CD4-positive, CD25-positive, alpha-beta regulatory T cell (primary cell): ENCODE data around the gene HNRNPCL1. TPM values are rescaled to one million over a fixed set of nuclear protein-coding genes. Genes with fewer than 3 reads are reported as not detected.
"Not testable (repeated sequence)": the region's sequence is repeated elsewhere in the genome, so short reads cannot be mapped to it uniquely, and the experiment has no call there.

Experiments
- ATAC-seq, 2 donors: fragments of 150-1000 bp; cut with Tn5 transposase; one replicate each; pipeline ENCODE4 v1.10.0; 2021; ENCODE audit warnings: low read depth in 2 of 2, moderate number of reproducible peaks in 2 of 2, moderate library complexity in 1 of 2
- DNase-seq, 3 donors: peaks; one replicate each; pipeline versions ENCODE4 v3.0.0 to v3.0.0-alpha.2; 2012 to 2022; ENCODE audit warnings: mixed read lengths in 1 of 3
- H3K27ac ChIP-seq: one replicate; pipeline ENCODE4 v1.7.0; 2013; ENCODE audit warnings: mild to moderate bottlenecking, low read length; ENCODE audit not compliant: insufficient read depth, poor library complexity, severe bottlenecking
- H3K27me3 ChIP-seq: one replicate; pipeline ENCODE4 v1.7.0; 2013; ENCODE audit warnings: low read length; ENCODE audit not compliant: control insufficient read depth, insufficient read depth
- H3K36me3 ChIP-seq: one replicate; pipeline ENCODE4 v1.7.0; 2013; ENCODE audit warnings: mild to moderate bottlenecking, low read length, moderate library complexity; ENCODE audit not compliant: control insufficient read depth, insufficient read depth
- H3K4me1 ChIP-seq: 2 replicates; pipeline ENCODE4 v1.7.0; 2013; ENCODE audit warnings: mild to moderate bottlenecking, low read length; ENCODE audit not compliant: insufficient read depth, control insufficient read depth, poor library complexity, severe bottlenecking
- H3K4me3 ChIP-seq: one replicate; pipeline ENCODE4 v1.7.0; 2013; ENCODE audit warnings: low read depth, mild to moderate bottlenecking, low read length, moderate library complexity
- H3K9me3 ChIP-seq, 2 experiments: 1 replicate in 1 of 2; 2 replicates in 1 of 2; pipeline ENCODE4 v1.7.0; 2013; ENCODE audit warnings: low read length in 2 of 2, mild to moderate bottlenecking in 1 of 2, moderate library complexity in 1 of 2; ENCODE audit not compliant: control insufficient read depth in 2 of 2
- H3K27ac Mint-ChIP-seq, 3 donors: one replicate each; pipeline ENCODE4 v1.8.0; 2020 to 2022; ENCODE audit warnings: mild to moderate bottlenecking in 3 of 3, mixed read lengths in 3 of 3, moderate library complexity in 2 of 3
- H3K27me3 Mint-ChIP-seq: one replicate; pipeline ENCODE4 v1.8.0; 2022; ENCODE audit warnings: mild to moderate bottlenecking, mixed read lengths
- H3K36me3 Mint-ChIP-seq: one replicate; pipeline ENCODE4 v1.8.0; 2020; ENCODE audit warnings: mixed read lengths
- H3K4me1 Mint-ChIP-seq, 4 donors: one replicate each; pipeline ENCODE4 v1.8.0; 2020 to 2022; ENCODE audit warnings: mixed read lengths in 4 of 4, mild to moderate bottlenecking in 1 of 4
- H3K4me3 Mint-ChIP-seq, 4 donors: one replicate each; pipeline ENCODE4 v1.8.0; 2020 to 2022; ENCODE audit warnings: mild to moderate bottlenecking in 4 of 4, mixed read lengths in 4 of 4, moderate library complexity in 3 of 4
- H3K9me3 Mint-ChIP-seq, 7 donors: one replicate each; pipeline ENCODE4 v1.8.0; 2020 to 2022; ENCODE audit warnings: mixed read lengths in 7 of 7, mild to moderate bottlenecking in 3 of 7, moderate library complexity in 2 of 7
- polyA plus RNA-seq, 4 donors: library from polyadenylated mRNA; unstranded; fragments of 300-500 nt; fragmentation: Illumina TruSeq; gene quantifications; one replicate each; pipeline ENCODE4 v1.2.3, GENCODE V29; 2021
- total RNA-seq: library from RNA; stranded (reverse); gene quantifications from one replicate; pipeline ENCODE4 v1.2.3, GENCODE V29; 2022

Gene HNRNPCL1
- total and polyA plus RNA-seq, 5 donors from 2014 or later = 0.17 TPM; not detected in 4

DNA sequence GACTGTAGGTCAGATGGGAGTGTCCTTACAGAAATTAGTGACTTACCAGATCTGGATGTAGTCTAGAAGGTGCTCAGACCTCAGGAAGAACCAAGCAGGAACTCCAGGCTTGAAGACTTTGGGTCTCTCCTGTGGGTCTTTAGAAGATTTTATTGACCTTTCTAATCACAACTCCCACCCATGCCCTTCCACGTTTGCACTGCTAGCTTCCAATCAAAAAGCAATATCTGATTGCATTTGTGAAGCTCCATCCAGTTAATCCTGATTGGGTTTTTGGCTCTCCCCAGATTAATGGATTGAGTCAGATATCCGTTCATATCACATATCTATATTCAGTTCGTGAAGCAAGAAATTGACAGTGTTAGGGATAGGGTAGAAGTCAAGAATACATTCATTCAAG is 17.2 kb downstream of the HNRNPCL1 start, which contains the start of gene PRAMEF11:
TSS of gene PRAMEF11 (minus strand) at position 101 of the 400 bp plus-strand sequence. CDS start 2,621 bp downstream, outside the sequence.
- not testable (repeated sequence) for ATAC-seq, H3K4me3 Mint-ChIP-seq, H3K9me3 ChIP-seq, DNase-seq, H3K4me3 ChIP-seq, H3K4me1 Mint-ChIP-seq, H3K27ac Mint-ChIP-seq, H3K4me1 ChIP-seq, H3K36me3 ChIP-seq, H3K27me3 ChIP-seq, H3K27ac ChIP-seq, H3K27me3 Mint-ChIP-seq, H3K9me3 Mint-ChIP-seq, H3K36me3 Mint-ChIP-seq

- H3K36me3 ChIP-seq, H3K4me1 ChIP-seq, H3K36me3 Mint-ChIP-seq, H3K27me3 ChIP-seq, H3K27ac Mint-ChIP-seq, H3K4me1 Mint-ChIP-seq, H3K9me3 Mint-ChIP-seq, H3K27ac ChIP-seq, H3K9me3 ChIP-seq, ATAC-seq, H3K4me3 ChIP-seq, DNase-seq, H3K4me3 Mint-ChIP-seq: not testable (repeated sequence)
- peaks cover 10% of the 10 kb centered on the region for H3K27me3 Mint-ChIP-seq
Observed at GRCh38 chr1:12819061-12819460, 29.5 kb downstream of the HNRNPCL1 start.

- no peak overlapping the region for H3K27ac Mint-ChIP-seq
- Histone ChIP-seq H3K27ac (no peak overlapping the region), H3K4me3 (no peak overlapping the region), H3K27me3 (no peaks in the 10 kb centered on the region), H3K36me3 (no peaks in the 10 kb centered on the region), H3K4me1 (no peaks in the 10 kb centered on the region), H3K9me3 (no peaks in the 10 kb centered on the region)
- peaks cover 5% of the 10 kb centered on the region for H3K27me3 Mint-ChIP-seq
- no peaks in the 10 kb centered on the region for H3K36me3 Mint-ChIP-seq
- no peaks in the 10 kb centered on the region for H3K4me1 Mint-ChIP-seq
- ATAC-seq (no peak), DNase-seq (no peak)
- H3K4me3 Mint-ChIP-seq = no peak overlapping the region
- H3K9me3 Mint-ChIP-seq = peaks cover 0 to 5% (median 2%) of the 10 kb centered on the region in 7 donors
Observed at GRCh38 chr1:12811409-12811784, 37.1 kb downstream of the HNRNPCL1 start.

GRCh38 chr1:12810691-12811408 is 37.7 kb downstream of the HNRNPCL1 start:
- no peaks in the 10 kb centered on the region for H3K27me3 ChIP-seq
- H3K27ac ChIP-seq = no peak overlapping the region
- peaks cover 0 to 2% of the 10 kb centered on the region in 2 experiments for H3K9me3 ChIP-seq
- no peaks in the 10 kb centered on the region for H3K36me3 ChIP-seq
- Mint-ChIP-seq H3K36me3 (no peaks in the 10 kb centered on the region), H3K27ac (no peak overlapping the region), H3K9me3 (peaks cover 0 to 10% (median 2%) of the 10 kb centered on the region in 7 donors), H3K4me3 (no peak overlapping the region), H3K4me1 (no peaks in the 10 kb centered on the region), H3K27me3 (peaks cover 5% of the 10 kb centered on the region)
- no peak overlapping the region for H3K4me3 ChIP-seq
- no peaks in the 10 kb centered on the region for H3K4me1 ChIP-seq
- ATAC-seq = no peak
- no peak for DNase-seq

DNA sequence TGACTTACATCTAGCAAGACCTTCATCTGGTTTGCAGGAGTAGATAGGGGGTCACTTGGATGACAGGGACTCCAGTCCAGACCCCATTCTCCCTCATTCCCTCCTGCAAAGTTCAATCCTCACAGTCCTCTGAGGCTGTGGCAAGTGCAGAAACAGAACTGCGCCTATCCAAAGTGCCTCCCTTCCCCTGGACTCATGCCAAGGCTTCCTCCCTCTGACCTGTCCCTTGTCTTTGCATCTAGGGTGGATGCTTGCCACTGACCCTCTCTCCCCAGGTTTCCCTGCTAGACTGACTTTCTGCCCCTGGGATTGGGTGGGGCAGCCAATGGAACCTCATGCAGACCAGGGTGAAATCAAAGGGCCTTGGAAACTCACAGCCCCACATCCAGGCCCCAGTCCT is 38.6 kb downstream of the HNRNPCL1 start:
- no peaks in the 10 kb centered on the region for H3K36me3 ChIP-seq
- no peaks in the 10 kb centered on the region for H3K27me3 ChIP-seq
- H3K4me3 ChIP-seq = no peak overlapping the region
- no peak overlapping the region for H3K4me3 Mint-ChIP-seq
- H3K27me3 Mint-ChIP-seq = peaks cover 5% of the 10 kb centered on the region
- H3K4me1 Mint-ChIP-seq = no peaks in the 10 kb centered on the region
- H3K27ac ChIP-seq = no peak overlapping the region
- H3K9me3 ChIP-seq = peaks cover 0 to 5% of the 10 kb centered on the region in 2 experiments
- no peaks in the 10 kb centered on the region for H3K4me1 ChIP-seq
- no peak overlapping the region for H3K27ac Mint-ChIP-seq
- DNase-seq = no peak
- peaks cover 0 to 10% (median 5%) of the 10 kb centered on the region in 7 donors for H3K9me3 Mint-ChIP-seq
- ATAC-seq = no peak
- H3K36me3 Mint-ChIP-seq = no peaks in the 10 kb centered on the region

GRCh38 chr1:12799730-12800129 is 48.8 kb downstream of the HNRNPCL1 start:
- no peaks in the 10 kb centered on the region for H3K4me1 ChIP-seq
- no peak for ATAC-seq
- no peaks in the 10 kb centered on the region for H3K9me3 ChIP-seq
- H3K27ac Mint-ChIP-seq = no peak overlapping the region
- H3K4me3 ChIP-seq = no peak overlapping the region
- peaks cover 17% of the 10 kb centered on the region for H3K27me3 Mint-ChIP-seq
- H3K4me1 Mint-ChIP-seq = no peaks in the 10 kb centered on the region
- H3K27me3 ChIP-seq = no peaks in the 10 kb centered on the region
- no peak for DNase-seq
- no peak overlapping the region for H3K27ac ChIP-seq
- peaks cover 0 to 6% (median 3%) of the 10 kb centered on the region in 7 donors for H3K9me3 Mint-ChIP-seq
- H3K4me3 Mint-ChIP-seq = no peak overlapping the region
- H3K36me3 Mint-ChIP-seq = no peaks in the 10 kb centered on the region
- H3K36me3 ChIP-seq = no peaks in the 10 kb centered on the region

- Histone ChIP-seq H3K27ac (no peak overlapping the region), H3K4me1 (no peaks in the 10 kb centered on the region), H3K9me3 (no peaks in the 10 kb centered on the region), H3K4me3 (no peak overlapping the region), H3K27me3 (no peaks in the 10 kb centered on the region), H3K36me3 (no peaks in the 10 kb centered on the region)
- Mint-ChIP-seq H3K4me3 (no peak overlapping the region), H3K27ac (no peak overlapping the region), H3K27me3 (peaks cover 15% of the 10 kb centered on the region), H3K4me1 (no peaks in the 10 kb centered on the region), H3K9me3 (peaks cover 0 to 4% (median 1%) of the 10 kb centered on the region in 7 donors), H3K36me3 (no peaks in the 10 kb centered on the region)
- DNase-seq (no peak), ATAC-seq (no peak)
Observed at GRCh38 chr1:12798911-12799310, 49.6 kb downstream of the HNRNPCL1 start.
